ENCODE measurements around the gene SLCO3A1.

SLCO3A1 gene

GRCh38 chr15:92120094-92120795 lies 266.7 kb downstream of the SLCO3A1 start:
- no peak for DNase-seq (ENCODE audit: low read depth)
- no peak overlapping the region for H3K4me3 ChIP-seq (ENCODE audit: low read length)
- TF ChIP-seq, protein P1, sequence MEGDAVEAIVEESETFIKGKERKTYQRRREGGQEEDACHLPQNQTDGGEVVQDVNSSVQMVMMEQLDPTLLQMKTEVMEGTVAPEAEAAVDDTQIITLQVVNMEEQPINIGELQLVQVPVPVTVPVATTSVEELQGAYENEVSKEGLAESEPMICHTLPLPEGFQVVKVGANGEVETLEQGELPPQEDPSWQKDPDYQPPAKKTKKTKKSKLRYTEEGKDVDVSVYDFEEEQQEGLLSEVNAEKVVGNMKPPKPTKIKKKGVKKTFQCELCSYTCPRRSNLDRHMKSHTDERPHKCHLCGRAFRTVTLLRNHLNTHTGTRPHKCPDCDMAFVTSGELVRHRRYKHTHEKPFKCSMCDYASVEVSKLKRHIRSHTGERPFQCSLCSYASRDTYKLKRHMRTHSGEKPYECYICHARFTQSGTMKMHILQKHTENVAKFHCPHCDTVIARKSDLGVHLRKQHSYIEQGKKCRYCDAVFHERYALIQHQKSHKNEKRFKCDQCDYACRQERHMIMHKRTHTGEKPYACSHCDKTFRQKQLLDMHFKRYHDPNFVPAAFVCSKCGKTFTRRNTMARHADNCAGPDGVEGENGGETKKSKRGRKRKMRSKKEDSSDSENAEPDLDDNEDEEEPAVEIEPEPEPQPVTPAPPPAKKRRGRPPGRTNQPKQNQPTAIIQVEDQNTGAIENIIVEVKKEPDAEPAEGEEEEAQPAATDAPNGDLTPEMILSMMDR (conservative IDR thresholded peaks at IDR 0.05; ENCODE audit: low read depth, low read length) = no peak

GRCh38 chr15:92121047-92121446 lies 267.5 kb downstream of the SLCO3A1 start:
- TF ChIP-seq, protein P1 (conservative IDR thresholded peaks at IDR 0.05; ENCODE audit: low read depth, low read length) = no peak
- no peak overlapping the region for H3K4me3 ChIP-seq (ENCODE audit: low read length)
- DNase-seq (ENCODE audit: low read depth) = no peak

GRCh38 chr15:92122259-92122658 lies 268.8 kb downstream of the SLCO3A1 start:
- no peak overlapping the region for H3K4me3 ChIP-seq (ENCODE audit: low read length)
- DNase-seq (ENCODE audit: low read depth) = no peak
- TF ChIP-seq, protein P1 (conservative IDR thresholded peaks at IDR 0.05; ENCODE audit: low read depth, low read length) = no peak

DNA sequence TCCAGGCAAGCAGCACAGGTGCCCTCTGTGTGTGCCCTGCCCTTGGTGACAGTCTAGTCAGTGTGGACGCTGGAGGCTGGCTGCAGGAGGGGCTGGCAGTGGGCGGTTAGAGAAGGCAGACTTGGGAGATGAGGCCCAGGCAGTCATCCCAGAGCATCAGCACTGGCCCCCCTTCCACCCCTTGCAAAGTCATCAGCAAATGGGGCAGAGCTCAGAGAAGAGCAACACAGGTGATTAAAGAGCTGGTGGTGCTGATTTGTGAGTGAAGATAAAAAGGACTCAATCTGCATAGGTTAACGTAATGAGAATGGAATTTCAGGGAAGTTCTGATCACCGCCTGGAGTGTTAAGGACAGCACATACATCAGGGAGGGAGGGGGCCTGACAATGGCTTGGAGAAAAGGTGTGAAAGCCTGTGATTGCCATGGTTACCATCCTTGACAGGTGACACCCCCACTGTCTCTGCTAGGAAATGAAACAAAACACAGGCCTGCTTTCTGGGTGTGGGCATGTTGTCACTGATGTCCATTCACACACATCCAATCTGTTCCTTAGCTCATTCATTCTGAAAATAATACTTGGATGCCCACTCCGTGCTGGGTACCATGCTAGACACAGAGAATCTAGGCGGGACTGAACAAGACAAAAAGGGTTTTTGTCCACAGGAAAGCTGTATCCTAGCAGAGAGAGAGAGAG lies 270.6 kb downstream of the SLCO3A1 start:
- no peak for DNase-seq (ENCODE audit: low read depth)
- H3K4me3 ChIP-seq (ENCODE audit: low read length) = no peak overlapping the region
- TF ChIP-seq, protein P1 (conservative IDR thresholded peaks at IDR 0.05; ENCODE audit: low read depth, low read length) = no peak

DNA sequence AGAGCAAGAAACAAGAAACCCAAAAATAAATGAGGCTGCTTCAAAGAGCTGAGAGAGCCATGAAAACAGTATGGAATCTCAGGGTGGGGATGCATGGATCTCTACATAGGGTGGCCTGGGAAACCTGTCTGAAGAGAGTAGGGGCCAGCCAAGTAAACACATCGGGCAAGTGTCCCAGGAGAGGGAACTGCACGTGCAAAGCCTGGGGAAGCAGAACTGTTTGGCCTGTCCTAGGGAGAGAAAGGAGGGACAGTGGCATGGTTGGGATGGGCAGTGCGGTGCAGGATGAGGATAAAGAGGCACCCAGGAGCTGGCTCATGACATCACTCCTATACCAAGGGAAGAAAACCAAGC lies 271.1 kb downstream of the SLCO3A1 start:
- H3K4me3 ChIP-seq (ENCODE audit: low read length) = no peak overlapping the region
- DNase-seq (ENCODE audit: low read depth) = no peak
- TF ChIP-seq, protein P1 (conservative IDR thresholded peaks at IDR 0.05; ENCODE audit: low read depth, low read length) = no peak

GRCh38 chr15:92128788-92129187 lies 275.3 kb downstream of the SLCO3A1 start:
- TF ChIP-seq, protein P1 (conservative IDR thresholded peaks at IDR 0.05; ENCODE audit: low read depth, low read length) = no peak
- DNase-seq (ENCODE audit: low read depth) = no peak
- H3K4me3 ChIP-seq (ENCODE audit: low read length) = no peak overlapping the region

GRCh38 chr15:92130244-92130643 lies 276.7 kb downstream of the SLCO3A1 start:
- TF ChIP-seq, protein P1 (conservative IDR thresholded peaks at IDR 0.05; ENCODE audit: low read depth, low read length) = no peak
- H3K4me3 ChIP-seq (ENCODE audit: low read length) = no peak overlapping the region
- DNase-seq (ENCODE audit: low read depth) = no peak

Measured in retinal pigment epithelial cell (primary cell).